Thoracic aorta (tissue), 2 donors: ENCODE data around the gene CAMK2N2. TPM values are rescaled to one million over a fixed set of nuclear protein-coding genes. Genes with fewer than 3 reads are reported as not detected.

Experiments
- ATAC-seq: fragments of 150-250 bp; one replicate; pipeline ENCODE4 v1.8.0; 2017; ENCODE audit warnings: low read depth; ENCODE audit not compliant: insufficient number of reproducible peaks, low FRiP score
- DNase-seq: peaks from one replicate; pipeline ENCODE4 v3.0.0-alpha.2; 2020; ENCODE audit warnings: low spot score
- H3K27ac ChIP-seq, 2 donors: fragments of 200-600 bp; sonication (generic); 1 replicate in 1 of 2; 2 replicates in 1 of 2; pipeline ENCODE4 v1.5.1; 2016; ENCODE audit warnings: mild to moderate bottlenecking in 2 of 2, moderate library complexity in 2 of 2
- H3K27me3 ChIP-seq: fragments of 200-600 bp; sonication (generic); replicated peaks from 2 replicates; pipeline ENCODE4 v1.6.0; 2016; ENCODE audit warnings: mild to moderate bottlenecking; ENCODE audit not compliant: insufficient read depth
- H3K36me3 ChIP-seq: fragments of 200-600 bp; sonication (generic); one replicate; pipeline ENCODE4 v1.5.1; 2016
- H3K4me1 ChIP-seq, 2 donors: fragments of 200-600 bp; sonication (generic); 1 replicate in 1 of 2; 2 replicates in 1 of 2; pipeline versions ENCODE4 v1.5.1 to v1.6.0; 2016; ENCODE audit warnings: low read depth in 2 of 2, mild to moderate bottlenecking in 1 of 2; ENCODE audit not compliant: control insufficient read depth in 1 of 2
- H3K4me3 ChIP-seq: fragments of 200-600 bp; sonication (generic); 2 replicates; pipeline ENCODE4 v1.5.1; 2016; ENCODE audit warnings: mild to moderate bottlenecking
- H3K9me3 ChIP-seq: fragments of 200-600 bp; sonication (generic); 2 replicates; pipeline ENCODE4 v1.5.1; 2016
- CTCF ChIP-seq: fragments of 200-600 bp; sonication (generic); IDR thresholded peaks from one replicate; pipeline ENCODE4 v1.5.1; 2019; ENCODE audit warnings: antibody characterized with exemption
- total RNA-seq, 2 donors: library from RNA; depleted of rRNA; stranded (reverse); fragments of >200 nt; gene quantifications; one replicate each; pipeline versions ENCODE4 v1.1.0 to v1.2.3, GENCODE V29; 2016

CAMK2N2 gene
- total RNA-seq, 2 donors from 2014 or later, result not detected

GRCh38 chr3:184300378-184300720, 39.0 kb upstream of the CAMK2N2 start:
- peak overlapping the region; percentile 92 for H3K4me3 ChIP-seq
- no peak for DNase-seq
- H3K4me1 ChIP-seq, result peaks cover 13 to 17% of the 10 kb centered on the region in 2 donors
- H3K9me3 ChIP-seq, result no peaks in the 10 kb centered on the region
- no peaks in the 10 kb centered on the region for H3K27me3 ChIP-seq
- H3K27ac ChIP-seq, result no peak overlapping the region
- no peak for ATAC-seq
- peaks cover 36% of the 10 kb centered on the region for H3K36me3 ChIP-seq
- no peak for TF ChIP-seq CTCF

- Histone ChIP-seq H3K27me3 (no peaks in the 10 kb centered on the region), H3K36me3 (peaks cover 36% of the 10 kb centered on the region)
- peak; percentile 1 for ATAC-seq
Measured at GRCh38 chr3:184299488-184300377, 38.4 kb upstream of the CAMK2N2 start.

GRCh38 chr3:184298759-184299487, 37.6 kb upstream of the CAMK2N2 start, which contains the start of gene PSMD2:
TSS of gene PSMD2 (plus strand) at chr3:184299241. CDS start at chr3:184299267, 26 bp downstream.
- Histone ChIP-seq H3K4me1 (peaks cover 13 to 17% of the 10 kb centered on the region in 2 donors), H3K27me3 (no peaks in the 10 kb centered on the region), H3K9me3 (no peaks in the 10 kb centered on the region), H3K4me3 (peak within 1 kb of the TSS; percentile 92), H3K36me3 (peaks cover 29% of the 10 kb centered on the region), H3K27ac (peak within 1 kb of the TSS; percentile 72 to 76)
- DNase-seq, result peak; percentile 88
- ATAC-seq, result peak; percentile 93
- no peak for TF ChIP-seq CTCF

More at GRCh38 chr3:184299488-184300377, 38.4 kb upstream of the CAMK2N2 start:
- Histone ChIP-seq H3K27ac (peak overlapping the region; percentile 31 to 54), H3K4me3 (peak overlapping the region; percentile 92), H3K4me1 (peaks cover 13 to 17% of the 10 kb centered on the region in 2 donors), H3K9me3 (no peaks in the 10 kb centered on the region)
- TF ChIP-seq CTCF, result no peak
- no peak for DNase-seq

- DNase-seq (no peak), ATAC-seq (no peak)
- TF ChIP-seq CTCF, result no peak
- Histone ChIP-seq H3K36me3 (peaks cover 6% of the 10 kb centered on the region), H3K27ac (no peak overlapping the region), H3K27me3 (no peaks in the 10 kb centered on the region), H3K4me3 (no peak overlapping the region), H3K9me3 (no peaks in the 10 kb centered on the region), H3K4me1 (peaks cover 13 to 17% of the 10 kb centered on the region in 2 donors)
Measured at GRCh38 chr3:184296616-184297015, 35.3 kb upstream of the CAMK2N2 start.

GRCh38 chr3:184295771-184296170, 34.4 kb upstream of the CAMK2N2 start:
- no peak for TF ChIP-seq CTCF
- ATAC-seq (no peak), DNase-seq (no peak)
- Histone ChIP-seq H3K36me3 (no peaks in the 10 kb centered on the region), H3K27me3 (no peaks in the 10 kb centered on the region), H3K4me3 (no peak overlapping the region), H3K4me1 (peaks cover 12 to 13% of the 10 kb centered on the region in 2 donors), H3K27ac (no peak overlapping the region), H3K9me3 (no peaks in the 10 kb centered on the region)
